Upper lobe of left lung (tissue), 4 donors: ENCODE results near the gene LUZP4.

ENCODE experiments used
- CTCF ChIP-seq, 6 experiments: fragments of 450-650 bp in 4 of 6; fragments of 200-600 bp in 2 of 6; sonication (generic) in 2 of 6; IDR thresholded peaks; one replicate each; pipeline ENCODE4 v1.5.1; 2016 to 2019; ENCODE audit warnings: antibody characterized with exemption in 6 of 6
- EP300 ChIP-seq, 4 donors: sonication (generic); formaldehyde crosslinking; IDR thresholded peaks; one replicate each; pipeline ENCODE4 v1.5.1; 2017; ENCODE audit warnings: antibody characterized with exemption in 4 of 4, control low read depth in 2 of 4
- POLR2A ChIP-seq, 4 donors: fragments of 450-650 bp; IDR thresholded peaks; one replicate each; pipeline ENCODE4 v1.5.1; 2016 to 2017; ENCODE audit warnings: antibody characterized with exemption in 4 of 4, mild to moderate bottlenecking in 2 of 4
- POLR2AphosphoS5 ChIP-seq, 2 donors: sonication (generic); formaldehyde crosslinking; IDR thresholded peaks; one replicate each; pipeline ENCODE4 v1.5.1; 2017; ENCODE audit warnings: antibody characterized with exemption in 2 of 2

DNA sequence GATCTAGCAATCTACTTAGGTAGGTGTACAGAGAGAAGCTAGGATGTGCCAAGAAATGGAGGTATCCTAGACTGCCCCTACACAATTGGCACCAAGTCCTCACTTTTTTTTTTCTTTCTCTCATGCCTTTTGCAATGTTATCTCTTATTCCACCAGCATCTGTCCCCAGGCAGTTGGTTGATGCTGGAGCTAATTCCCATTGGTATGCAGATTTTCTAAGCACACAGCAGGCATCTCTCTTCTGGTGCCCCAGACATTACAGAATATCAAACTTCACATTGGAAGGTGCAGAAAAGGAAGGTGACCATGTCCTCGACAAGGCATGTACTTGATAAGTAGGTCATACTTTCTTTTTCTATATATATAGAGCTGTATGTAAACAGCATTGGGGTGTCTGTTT, 21.6 kb downstream of the LUZP4 start:
- no peak for TF ChIP-seq POLR2A (IDR thresholded peaks at IDR 0.05)
- TF ChIP-seq CTCF (IDR thresholded peaks at IDR 0.05) = no peak
- no peak for TF ChIP-seq POLR2AphosphoS5 (IDR thresholded peaks at IDR 0.05)
- no peak for TF ChIP-seq EP300 (IDR thresholded peaks at IDR 0.05)
